DMS 273 treated with DMSO at 0.1 percent for 48 hours (cell line): ENCODE measurements around the gene RAB32.
"Not testable (repeated sequence)": the region's sequence is repeated elsewhere in the genome, so short reads cannot be mapped to it uniquely, and the experiment has no call there.

Experiments
- DNase-seq: peaks from one replicate; lab custom pipeline; 2025; lab: John Stamatoyannopoulos, UW

Gene RAB32

GRCh38 chr6:146543211-146543939, at the start of gene RAB32:
TSS of gene RAB32 (plus strand) at chr6:146543833. CDS start at chr6:146543872, 39 bp downstream.
- no peak for DNase-seq

- no peak for DNase-seq
These were observed 45.3 kb upstream of the RAB32 start for GRCh38 chr6:146498309-146498708.

GRCh38 chr6:146503096-146503495, 40.5 kb upstream of the RAB32 start:
- no peak for DNase-seq

- no peak for DNase-seq
These were observed 28.4 kb upstream of the RAB32 start for GRCh38 chr6:146515212-146515611.

GRCh38 chr6:146526192-146526591, 17.4 kb upstream of the RAB32 start:
- no peak for DNase-seq

GRCh38 chr6:146532702-146533101, 10.9 kb upstream of the RAB32 start:
- no peak for DNase-seq

- no peak for DNase-seq
These were observed 787 bp upstream of the RAB32 start for GRCh38 chr6:146542881-146543210.

- DNase-seq, result no peak
These were observed 445 bp downstream of the RAB32 start for GRCh38 chr6:146543940-146544615.

- no peak for DNase-seq
These were observed 1.1 kb downstream of the RAB32 start for GRCh38 chr6:146544616-146545182.

GRCh38 chr6:146545581-146545980, 1.9 kb downstream of the RAB32 start:
- DNase-seq, result no peak

GRCh38 chr6:146546443-146547043, 2.9 kb downstream of the RAB32 start:
- DNase-seq, result no peak

GRCh38 chr6:146547889-146548288, 4.3 kb downstream of the RAB32 start:
- DNase-seq, result no peak

GRCh38 chr6:146548898-146549374, 5.3 kb downstream of the RAB32 start:
- no peak for DNase-seq

- DNase-seq, result no peak
These were observed 7.3 kb downstream of the RAB32 start for GRCh38 chr6:146550911-146551310.

GRCh38 chr6:146551545-146551944, 7.9 kb downstream of the RAB32 start:
- no peak for DNase-seq

GRCh38 chr6:146553377-146554135, 9.9 kb downstream of the RAB32 start:
- no peak for DNase-seq

- DNase-seq, result no peak
These were observed 17.0 kb downstream of the RAB32 start for GRCh38 chr6:146560607-146561006.

GRCh38 chr6:146566661-146567060, 23.0 kb downstream of the RAB32 start:
- DNase-seq, result not testable (repeated sequence)

GRCh38 chr6:146568619-146569018, 25.0 kb downstream of the RAB32 start:
- not testable (repeated sequence) for DNase-seq

- no peak for DNase-seq
These were observed 30.6 kb downstream of the RAB32 start for GRCh38 chr6:146574211-146574610.

GRCh38 chr6:146578054-146578453, 34.4 kb downstream of the RAB32 start:
- no peak for DNase-seq

GRCh38 chr6:146581968-146582367, 38.3 kb downstream of the RAB32 start:
- DNase-seq, result no peak
